NCI-H510A treated with DMSO at 0.1 percent for 48 hours (cell line): Measurements from ENCODE around the gene AMIGO2.
A peak's percentile ranks its signal among the peaks of the same experiment; 100 is the strongest.

Experiments used
- DNase-seq: peaks from one replicate; lab custom pipeline; 2025; lab: John Stamatoyannopoulos, UW

The AMIGO2 gene

DNA sequence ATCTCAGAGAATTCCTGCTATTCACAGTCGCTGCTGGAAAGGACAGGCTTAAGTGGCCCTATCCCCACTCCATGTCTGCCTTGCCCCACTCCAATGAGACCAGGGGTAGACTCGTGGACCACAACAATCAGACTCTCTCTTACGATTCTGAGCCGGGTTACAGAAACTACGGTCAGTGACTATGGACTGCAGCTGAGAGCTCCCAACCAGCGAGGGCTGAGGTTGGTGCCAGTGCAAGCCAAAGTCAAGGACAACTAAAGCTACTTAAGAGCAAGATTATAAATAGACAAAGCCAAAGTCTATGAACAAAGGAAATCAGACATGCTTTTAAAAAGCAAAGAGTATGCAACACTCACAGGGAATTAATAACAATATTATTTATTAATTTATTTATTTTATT lies 18.3 kb upstream of the AMIGO2 start:
- no peak for DNase-seq

DNA sequence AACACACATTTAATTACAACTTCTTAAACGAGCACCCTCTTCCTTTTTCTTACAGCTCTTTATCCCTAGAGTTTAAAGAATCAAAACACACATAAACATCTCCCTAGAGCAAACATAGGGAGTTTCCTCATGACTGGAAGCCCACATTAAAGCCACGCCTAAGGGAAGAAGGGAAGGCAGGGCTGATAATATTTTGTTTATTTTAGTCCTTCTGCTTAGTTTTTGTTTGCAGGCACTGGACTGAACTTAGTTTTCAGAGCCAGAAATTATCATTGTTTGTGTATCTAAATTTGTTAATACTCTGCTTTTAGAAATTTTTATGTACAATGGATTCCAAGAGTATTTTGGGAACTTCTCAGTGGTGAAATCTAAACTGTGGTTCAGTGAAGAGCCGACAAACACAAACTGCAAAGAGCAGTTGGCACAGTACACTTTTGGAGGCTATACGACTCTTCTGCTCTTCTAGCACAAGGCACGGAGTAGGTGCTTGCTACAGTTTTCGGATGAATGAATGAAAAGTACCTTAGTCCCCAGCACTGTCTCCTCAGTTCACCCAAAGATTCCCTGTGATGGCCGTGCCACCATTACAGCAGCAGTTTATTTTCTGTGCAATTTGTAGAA lies 17.6 kb upstream of the AMIGO2 start:
- no peak for DNase-seq

DNA sequence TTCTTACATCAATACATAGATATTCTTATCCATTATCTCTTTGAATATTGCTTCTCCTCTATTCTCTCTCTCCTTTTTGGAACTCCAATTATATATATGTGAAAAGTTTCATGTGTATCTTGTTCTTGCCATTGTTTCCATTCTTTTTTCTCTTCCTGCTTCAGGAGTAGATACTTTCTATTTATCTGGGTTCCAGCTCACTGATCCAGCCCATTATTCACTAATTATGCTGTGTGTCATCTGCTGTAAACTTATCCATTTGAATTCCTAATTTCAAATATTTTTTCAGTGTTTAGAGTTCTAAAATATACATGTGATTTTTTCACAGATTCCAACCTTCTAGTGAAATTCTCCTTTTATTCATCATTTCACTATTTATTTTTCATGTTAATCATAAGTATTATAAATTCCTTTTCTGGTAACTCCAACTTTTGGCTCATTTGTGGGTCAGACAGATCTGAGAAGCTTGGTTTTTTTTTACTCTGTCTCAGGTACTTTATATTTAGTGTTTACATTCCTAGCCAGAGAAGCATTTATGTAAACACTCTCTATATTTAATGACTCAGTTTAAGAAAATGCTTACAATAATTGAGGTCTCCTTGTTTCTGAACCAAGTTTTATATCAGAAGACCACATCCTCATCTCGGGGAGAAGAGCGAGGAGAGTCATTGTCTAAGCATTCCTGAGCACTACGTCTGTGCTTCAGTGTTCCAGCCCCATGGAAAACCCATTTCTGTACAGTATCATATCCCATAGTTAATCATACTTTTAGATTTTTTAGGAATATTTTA lies 15.9 kb upstream of the AMIGO2 start:
- no peak for DNase-seq

DNA sequence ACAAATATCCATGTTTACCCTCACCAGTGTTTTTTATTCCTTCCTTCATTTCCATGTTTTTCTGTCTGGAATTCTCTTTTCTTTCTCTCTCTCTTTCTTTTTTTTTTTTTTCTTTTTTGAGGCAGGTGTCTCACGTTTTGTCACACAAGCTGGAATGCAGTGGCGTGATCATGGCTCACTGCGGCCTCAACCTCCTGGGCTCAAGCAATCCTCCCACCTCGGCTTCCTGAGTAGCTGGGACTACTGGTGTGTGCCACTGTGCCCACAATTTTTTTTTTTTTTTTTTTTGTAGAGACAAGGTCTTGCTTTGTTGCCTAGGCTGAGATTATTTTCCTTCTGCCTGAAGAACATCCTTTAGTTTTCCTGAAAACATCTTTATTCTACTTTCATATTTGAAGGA lies 15.0 kb upstream of the AMIGO2 start:
- DNase-seq: no peak

GRCh38 chr12:47091009-47091408 lies 11.2 kb upstream of the AMIGO2 start:
- DNase-seq: no peak

DNA sequence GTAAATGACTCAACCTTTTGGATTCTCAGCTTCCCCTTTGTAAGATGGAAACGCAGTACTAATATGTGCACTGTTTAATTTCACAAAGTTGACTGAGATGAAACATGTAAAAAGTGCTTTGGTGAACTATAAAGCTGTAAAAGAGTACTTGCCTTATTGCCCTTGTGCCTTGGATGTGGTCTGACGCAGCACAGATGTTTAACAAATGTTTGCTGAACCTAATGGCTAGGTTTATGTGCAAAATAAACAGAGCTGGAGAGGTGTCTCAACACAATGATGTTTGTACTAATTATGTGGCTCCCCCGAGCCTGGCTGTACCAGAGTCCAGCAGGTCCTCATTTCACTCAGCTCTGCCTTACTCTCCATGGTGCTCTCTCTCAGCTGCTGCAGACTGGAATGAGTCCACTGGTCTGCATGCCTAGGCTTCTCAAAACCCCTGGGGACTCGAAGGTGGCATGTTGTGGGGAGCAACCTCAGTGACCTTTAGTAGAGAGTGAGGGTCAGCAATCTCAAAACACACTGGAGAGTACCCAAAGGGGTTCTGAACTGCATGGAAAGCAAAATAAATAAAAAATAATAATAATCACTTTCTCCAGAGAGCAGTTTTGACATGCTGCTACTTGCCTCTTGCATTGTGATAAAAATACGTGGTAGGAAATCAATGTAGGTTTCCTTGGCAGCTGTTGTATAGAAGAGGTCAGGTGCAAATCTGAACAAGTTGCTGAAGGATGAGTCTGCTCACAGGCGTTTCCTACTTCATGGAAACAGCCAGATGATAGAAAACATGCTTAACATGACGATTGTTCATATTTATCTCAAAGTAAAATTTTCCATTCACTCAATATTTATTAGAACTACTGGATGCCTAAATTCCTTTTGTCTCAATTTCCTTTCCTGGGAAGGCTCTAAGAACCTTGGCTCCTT lies 8.5 kb upstream of the AMIGO2 start:
- DNase-seq: peak; percentile 96

DNA sequence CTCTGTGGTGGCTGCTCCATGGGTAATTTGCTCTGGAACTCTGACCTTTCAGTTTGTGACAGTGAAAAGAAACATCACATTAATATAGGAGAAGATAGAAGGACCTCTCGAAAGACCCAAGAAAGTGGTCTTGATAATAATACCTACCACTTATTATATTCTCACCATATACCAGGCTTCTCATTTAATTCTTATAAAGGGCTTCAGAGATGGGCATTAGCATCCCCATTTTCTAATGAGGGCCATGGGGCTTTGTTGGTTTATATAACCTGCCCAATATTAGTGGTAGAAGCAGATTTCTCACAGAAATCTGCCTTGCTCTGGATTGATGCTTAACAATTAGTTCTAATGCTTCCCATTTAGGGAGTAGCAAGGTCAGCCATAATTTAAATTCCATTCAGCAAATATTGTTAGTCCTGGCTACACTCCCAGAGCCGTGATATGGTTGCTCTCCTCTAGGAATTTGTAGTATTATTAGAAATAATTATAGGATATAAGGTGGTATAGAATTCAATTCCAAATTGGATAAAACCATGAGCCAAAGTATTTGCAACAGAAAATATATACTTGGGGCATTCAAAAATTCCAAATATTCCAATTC lies 7.4 kb upstream of the AMIGO2 start:
- peak; percentile 57 for DNase-seq

DNA sequence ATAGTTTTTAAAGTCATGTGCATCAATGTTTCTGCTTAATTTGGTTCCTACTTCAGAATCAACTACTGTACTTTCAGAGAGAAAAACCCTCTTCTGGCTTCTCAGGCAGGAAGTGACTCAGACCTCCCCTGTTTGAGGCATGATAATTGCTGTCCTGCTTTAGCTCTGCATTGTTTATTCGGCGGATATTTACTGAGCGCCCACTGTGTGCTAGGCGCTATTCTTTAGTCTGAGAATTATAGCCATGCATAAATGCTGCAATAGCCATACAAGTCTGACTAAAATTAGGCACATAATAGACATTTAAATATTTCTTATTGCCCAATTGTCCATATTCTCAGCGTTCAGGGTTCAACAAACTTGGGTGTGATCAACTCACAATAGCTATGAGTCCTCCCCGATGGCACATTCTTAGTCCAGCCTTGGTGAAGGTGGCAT lies 6.1 kb upstream of the AMIGO2 start:
- peak; percentile 64 for DNase-seq

DNA sequence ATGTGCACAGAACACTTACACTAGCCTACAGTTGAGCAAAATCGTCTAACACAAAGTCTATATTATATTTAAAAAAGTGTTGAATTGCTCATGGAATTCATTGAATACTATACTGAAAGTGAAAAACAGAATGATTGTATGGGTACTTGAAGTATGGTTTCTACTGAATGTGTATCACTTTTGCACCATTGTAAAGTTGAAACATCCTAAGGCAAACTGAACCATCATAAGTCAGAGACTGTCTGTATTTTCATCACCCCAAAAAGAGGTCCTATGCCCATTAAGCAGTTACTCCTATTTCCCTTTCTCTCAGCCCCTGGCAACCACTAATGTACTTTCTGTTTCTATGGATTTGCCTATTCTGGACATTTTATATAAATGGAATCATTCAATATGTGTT lies 4.4 kb upstream of the AMIGO2 start:
- no peak for DNase-seq

DNA sequence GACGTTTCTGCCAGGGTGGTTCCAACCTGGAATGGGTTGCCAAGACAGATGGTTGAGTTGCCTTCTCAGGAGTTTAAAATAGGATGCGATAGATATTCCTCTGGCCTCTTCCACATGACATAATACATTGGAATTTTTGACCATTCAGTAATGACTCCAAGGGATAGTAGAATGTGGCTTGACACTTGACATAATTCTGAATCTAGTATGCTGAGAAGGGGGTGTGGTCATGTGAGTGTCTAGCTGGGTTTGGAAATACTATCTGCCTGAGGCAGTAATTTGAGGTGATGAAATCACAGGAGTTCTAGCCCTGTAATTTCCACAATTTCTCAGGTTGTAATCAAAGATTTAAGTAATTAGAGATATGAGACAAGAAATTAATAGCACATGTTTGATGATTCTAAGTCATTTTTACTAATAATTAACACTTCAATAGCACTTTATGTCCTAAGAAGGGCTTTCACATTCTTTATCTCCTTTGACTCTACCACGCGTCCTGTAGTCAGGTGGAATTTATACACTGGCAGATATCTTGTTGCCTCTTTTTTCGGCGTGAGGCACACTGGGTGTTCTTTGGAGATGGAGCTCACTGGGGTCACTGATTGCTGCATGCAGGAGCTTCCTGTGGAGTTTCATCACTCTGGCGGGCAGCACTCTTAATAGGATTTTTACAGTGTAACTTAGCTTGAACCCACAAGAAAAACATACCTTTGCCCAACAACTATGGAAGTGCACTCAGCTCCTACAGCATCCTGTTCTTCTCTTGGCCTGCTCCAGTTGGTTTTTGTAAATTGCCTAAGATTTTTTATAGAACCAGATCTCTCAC lies 3.2 kb upstream of the AMIGO2 start:
- peak; percentile 68 for DNase-seq

DNA sequence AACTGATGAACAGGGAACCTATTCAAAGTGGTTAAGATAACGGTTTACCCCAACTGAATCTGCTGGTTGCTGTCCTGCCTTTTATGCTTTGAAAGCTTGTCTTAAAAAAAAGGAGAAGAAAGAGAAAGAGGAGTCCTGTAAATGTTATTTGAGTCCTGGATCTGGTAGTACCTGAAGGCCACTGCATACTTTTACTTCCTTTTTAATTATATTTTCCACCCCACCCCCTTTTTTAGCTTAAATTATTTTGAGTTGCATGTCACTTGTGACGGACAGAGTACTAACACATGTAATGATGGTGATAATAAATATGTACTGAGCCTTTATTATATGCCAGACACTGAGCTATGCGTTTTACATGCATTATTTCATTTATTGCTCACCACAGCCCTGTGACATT lies 2.5 kb upstream of the AMIGO2 start:
- DNase-seq: no peak

DNA sequence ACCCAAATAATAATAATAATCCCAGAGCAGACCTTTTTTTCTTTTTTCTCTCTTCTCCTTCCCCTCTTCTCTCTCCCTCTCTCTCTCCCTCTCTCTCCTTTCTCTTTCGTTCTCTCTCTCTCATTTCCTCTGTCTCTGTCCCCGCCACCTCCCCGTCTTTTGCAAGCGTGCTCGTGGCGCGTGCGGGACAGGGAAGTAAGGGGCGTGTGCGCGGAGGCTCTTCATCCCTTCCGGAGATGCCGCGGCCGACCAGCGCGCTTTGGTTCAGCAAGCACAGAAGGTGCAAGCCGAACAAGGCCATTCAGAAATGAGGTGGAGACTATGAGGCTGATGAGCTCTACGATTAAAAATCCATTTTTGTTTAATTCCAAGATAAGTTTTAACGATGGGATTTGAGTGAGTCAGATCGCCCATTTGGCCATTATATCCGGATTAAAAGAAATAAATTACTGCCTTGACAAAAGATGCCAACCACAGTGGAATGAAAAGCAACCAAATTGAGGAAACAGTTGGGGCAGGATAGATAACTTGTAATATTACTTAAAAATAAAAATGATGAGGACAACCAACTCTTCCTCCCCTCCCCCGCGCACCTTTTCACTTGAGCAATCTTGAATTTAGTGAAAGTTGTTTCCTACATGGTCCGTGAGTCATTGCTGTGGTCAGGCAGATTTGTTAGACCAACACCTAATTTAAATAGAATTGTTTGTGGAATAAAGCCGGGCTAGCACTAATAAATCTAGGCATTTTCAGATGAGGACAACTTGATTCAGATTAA lies 1.2 kb upstream of the AMIGO2 start:
- no peak for DNase-seq

- DNase-seq: peak; percentile 63
Measured at GRCh38 chr12:47079981-47080724, 394 bp upstream of the AMIGO2 start.

- DNase-seq: no peak
Measured at GRCh38 chr12:47078733-47079467, 859 bp downstream of the AMIGO2 start.

DNA sequence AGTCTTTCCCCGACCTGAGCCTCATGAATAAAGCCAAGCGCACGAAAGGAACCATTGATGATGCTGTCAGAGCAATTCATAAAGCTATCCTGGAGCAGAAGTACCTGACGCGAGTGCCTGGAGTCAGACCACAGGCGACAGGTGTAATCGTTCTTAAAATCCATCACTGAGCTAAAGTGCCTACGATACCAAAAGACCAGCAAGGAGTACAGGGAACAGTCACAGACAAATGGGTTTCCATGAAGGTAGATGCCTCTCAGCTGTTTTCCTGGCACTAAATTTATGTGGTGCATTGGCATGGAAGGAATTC lies 1.7 kb downstream of the AMIGO2 start:
- DNase-seq: no peak

DNA sequence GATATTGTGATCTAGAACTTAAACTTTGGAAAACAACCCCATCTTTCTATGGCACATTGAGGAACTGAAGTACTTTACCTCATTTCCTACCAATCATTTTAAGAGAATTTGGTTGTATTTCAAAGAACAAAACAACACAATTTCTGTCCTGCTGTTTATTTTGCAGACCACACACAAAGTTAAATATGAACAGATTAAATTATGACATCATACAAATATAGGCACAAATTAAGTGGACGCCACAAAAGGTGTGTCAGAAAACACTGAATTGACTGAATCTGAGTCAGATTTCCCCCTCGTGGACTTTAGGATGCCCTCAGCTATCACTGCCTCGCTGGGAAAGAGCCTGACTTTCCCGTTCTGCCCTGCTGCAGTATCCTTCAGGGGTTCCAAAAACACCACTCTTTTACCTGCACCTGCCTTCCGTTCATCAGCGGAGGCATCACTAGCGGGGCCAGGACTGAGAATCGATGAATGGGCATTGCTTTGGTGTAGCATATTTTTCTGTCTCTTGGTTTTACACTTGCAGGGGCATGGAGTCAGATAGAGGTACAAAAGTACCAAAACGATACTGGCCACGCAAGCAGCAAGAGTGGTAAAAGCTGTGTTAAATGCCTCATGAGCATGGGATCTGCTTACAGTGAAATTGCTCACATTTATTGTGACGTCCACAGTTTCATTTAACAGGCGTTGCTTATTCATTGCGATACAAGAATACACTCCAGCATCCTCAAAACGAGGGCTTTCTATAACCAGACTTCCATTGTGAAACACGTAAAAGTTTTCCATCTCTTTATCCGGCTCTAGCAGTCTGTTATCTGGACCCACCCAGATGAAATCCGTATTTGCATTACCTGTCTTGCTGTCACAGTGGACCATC lies 2.3 kb downstream of the AMIGO2 start:
- DNase-seq: no peak

DNA sequence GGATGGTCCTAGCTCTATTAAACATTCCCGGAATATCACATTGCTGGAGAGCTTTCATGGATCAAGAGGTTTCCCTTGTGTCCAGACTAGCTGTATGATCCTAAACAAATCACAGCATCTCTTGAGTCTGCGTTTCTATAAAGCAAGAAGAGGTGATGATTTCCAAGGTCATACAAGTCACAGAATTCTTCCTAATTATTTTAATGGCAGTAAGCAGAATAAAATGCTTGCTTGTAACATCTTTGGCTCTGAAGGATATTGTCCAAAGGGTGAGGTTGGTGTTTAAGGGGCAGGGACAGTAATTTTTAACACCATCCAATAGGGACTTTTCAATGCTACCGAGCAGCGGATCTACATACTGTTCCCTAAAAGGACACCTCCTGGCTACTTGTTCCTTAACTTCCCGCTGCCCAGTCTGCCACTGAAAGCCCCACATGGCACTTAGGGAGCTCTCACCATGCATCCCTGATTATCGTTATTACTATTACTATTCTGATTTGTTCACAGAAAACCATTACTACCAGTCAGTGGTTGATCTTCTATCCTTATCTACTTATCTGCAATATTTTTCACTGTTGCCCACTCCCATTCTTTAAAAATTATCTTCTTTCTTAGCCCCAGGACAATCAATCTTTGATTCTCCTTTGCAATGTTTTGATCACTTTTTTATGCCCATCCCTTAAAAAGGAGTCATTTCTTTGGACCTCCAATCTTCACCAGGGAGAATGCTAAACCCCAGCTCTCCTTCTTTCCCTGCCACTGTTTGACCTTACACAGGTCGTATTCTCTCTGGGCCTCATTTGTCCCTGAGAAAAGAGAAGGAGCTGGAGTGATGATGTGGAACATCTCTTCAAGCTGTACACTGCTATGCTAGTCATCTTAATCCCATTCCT lies 4.3 kb downstream of the AMIGO2 start:
- no peak for DNase-seq
